Left cardiac atrium (tissue), 2 donors: ENCODE data around the gene SLC7A9. TPM values are rescaled to one million over a fixed set of nuclear protein-coding genes. Genes with fewer than 3 reads are reported as not detected.

Source experiments
- total RNA-seq, 2 donors: library from RNA; stranded (reverse); fragmentation: NEBNext Ultra II Directional; extraction: Animal tissue kit (Norgen Biotek cat#: 25700); gene quantifications; one replicate each; pipeline ENCODE4 v1.2.1, GENCODE V29; 2021
- donor health status: DM: no; HTN: yes; CAD: no; lungs with severe emphysema.
- donor health status: DM: yes; HTN: yes; CAD: no.

The SLC7A9 gene
- total RNA-seq, 2 donors from 2014 or later, result 0.13 to 0.24 TPM

Other genes starting within 250 kb of the SLC7A9 start
- gene ANKRD27, start 194.6 kb downstream of the SLC7A9 start, total RNA-seq, result 10 to 100 TPM; 23.8 to 26.9 TPM
- 10 to 100 TPM in 1 of 2 donors, 1 to 10 TPM in 1; 8.1 to 13.8 TPM for gene RGS9BP, start 193.9 kb downstream of the SLC7A9 start, total RNA-seq
- 10 to 100 TPM; 12.6 to 14.7 TPM for gene NUDT19, start 177.9 kb downstream of the SLC7A9 start, total RNA-seq
- under 1 TPM in 1 of 2 donors, not detected in 1; 0.24 TPM for gene TDRD12, start 150.0 kb downstream of the SLC7A9 start, total RNA-seq
- 10 to 100 TPM in 1 of 2 donors, 1 to 10 TPM in 1; 9.5 to 10.6 TPM for gene CEP89, start 102.2 kb upstream of the SLC7A9 start, total RNA-seq
- gene FAAP24, start 102.5 kb upstream of the SLC7A9 start, total RNA-seq, result 1 to 10 TPM in 1 of 2 donors, under 1 TPM in 1; 0.79 to 1.9 TPM
- 1 to 10 TPM; 1.8 to 3.2 TPM for gene RHPN2, start 195.1 kb upstream of the SLC7A9 start, total RNA-seq
- 1 to 10 TPM; 4.2 to 6.1 TPM for gene GPATCH1, start 211.4 kb upstream of the SLC7A9 start, total RNA-seq